ENCODE measurements around the gene DEK.
"Not testable (repeated sequence)": the region's sequence is repeated elsewhere in the genome, so short reads cannot be mapped to it uniquely, and the experiment has no call there.

The DEK gene

DNA sequence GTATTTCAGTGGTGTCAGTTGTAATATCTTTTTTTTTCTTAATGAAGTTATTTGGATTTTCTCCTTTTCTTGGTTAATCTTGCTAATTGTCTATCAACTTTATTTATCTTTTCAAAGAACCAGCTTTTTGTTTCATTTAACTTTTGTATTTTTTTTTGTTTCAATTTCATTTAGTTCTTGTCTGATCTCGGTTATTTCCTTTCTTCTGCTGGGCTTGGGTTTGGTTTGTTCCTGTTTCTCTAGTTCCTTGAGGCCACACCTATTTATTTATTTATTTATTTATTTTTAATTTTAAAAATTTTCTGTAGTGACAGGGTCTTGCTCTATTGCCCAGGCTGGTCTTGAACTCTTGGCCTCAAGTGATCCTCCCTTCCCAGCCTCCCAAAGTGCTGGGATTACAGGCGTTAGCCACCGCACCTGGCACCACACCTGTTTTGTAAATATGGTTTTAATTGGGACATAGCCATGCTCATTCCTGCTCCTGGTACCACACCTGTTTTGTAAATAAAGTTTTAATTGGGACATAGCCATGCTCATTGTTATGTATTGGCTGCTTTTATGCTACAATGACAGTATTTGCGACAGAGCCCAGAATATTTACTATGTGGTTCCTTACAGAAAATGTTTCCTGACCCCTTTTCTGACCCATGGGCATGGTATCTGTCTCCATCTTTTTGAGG, 86.9 kb downstream of the DEK start:
- no peak for DNase-seq (ENCODE audit: low read depth)
- TF ChIP-seq, protein P1, sequence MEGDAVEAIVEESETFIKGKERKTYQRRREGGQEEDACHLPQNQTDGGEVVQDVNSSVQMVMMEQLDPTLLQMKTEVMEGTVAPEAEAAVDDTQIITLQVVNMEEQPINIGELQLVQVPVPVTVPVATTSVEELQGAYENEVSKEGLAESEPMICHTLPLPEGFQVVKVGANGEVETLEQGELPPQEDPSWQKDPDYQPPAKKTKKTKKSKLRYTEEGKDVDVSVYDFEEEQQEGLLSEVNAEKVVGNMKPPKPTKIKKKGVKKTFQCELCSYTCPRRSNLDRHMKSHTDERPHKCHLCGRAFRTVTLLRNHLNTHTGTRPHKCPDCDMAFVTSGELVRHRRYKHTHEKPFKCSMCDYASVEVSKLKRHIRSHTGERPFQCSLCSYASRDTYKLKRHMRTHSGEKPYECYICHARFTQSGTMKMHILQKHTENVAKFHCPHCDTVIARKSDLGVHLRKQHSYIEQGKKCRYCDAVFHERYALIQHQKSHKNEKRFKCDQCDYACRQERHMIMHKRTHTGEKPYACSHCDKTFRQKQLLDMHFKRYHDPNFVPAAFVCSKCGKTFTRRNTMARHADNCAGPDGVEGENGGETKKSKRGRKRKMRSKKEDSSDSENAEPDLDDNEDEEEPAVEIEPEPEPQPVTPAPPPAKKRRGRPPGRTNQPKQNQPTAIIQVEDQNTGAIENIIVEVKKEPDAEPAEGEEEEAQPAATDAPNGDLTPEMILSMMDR (IDR thresholded peaks at IDR 0.05; ENCODE audit: insufficient read depth, low read depth, low read length, missing control alignments) = no peak

GRCh38 chr6:18176198-18176597, 88.1 kb downstream of the DEK start:
- DNase-seq (ENCODE audit: low read depth) = not testable (repeated sequence)

More for the DNA sequence above, 86.9 kb downstream of the DEK start:
- H3K4me3 ChIP-seq (ENCODE audit: low read length) = no peak overlapping the region

More at GRCh38 chr6:18176198-18176597, 88.1 kb downstream of the DEK start:
- H3K4me3 ChIP-seq (ENCODE audit: low read length) = not testable (repeated sequence)
